AG08396 (cell line): Measurements from ENCODE around the gene TMEM144.

Experiments used
- DNase-seq: peaks from one replicate; pipeline ENCODE4 v3.0.0; 2012; ENCODE audit warnings: low spot score, mixed read lengths

TMEM144 gene

GRCh38 chr4:158209825-158210807 is at the start of gene TMEM144:
Gene TMEM144 (plus strand): TSS chr4:158210486. CDS start chr4:158212668, 2,182 bp downstream.
- peak; percentile 84 for DNase-seq

GRCh38 chr4:158161551-158162354 is 48.5 kb upstream of the TMEM144 start:
- peak; percentile 58 for DNase-seq

GRCh38 chr4:158162631-158163030 is 47.7 kb upstream of the TMEM144 start:
- no peak for DNase-seq

- DNase-seq: no peak
These were observed 46.1 kb upstream of the TMEM144 start for GRCh38 chr4:158163941-158164767.

- DNase-seq: no peak
These were observed 45.5 kb upstream of the TMEM144 start for GRCh38 chr4:158164768-158165213.

- DNase-seq: no peak
These were observed 43.6 kb upstream of the TMEM144 start for GRCh38 chr4:158166701-158167100.

GRCh38 chr4:158168606-158169005 is 41.7 kb upstream of the TMEM144 start:
- DNase-seq: no peak

GRCh38 chr4:158169506-158169905 is 40.8 kb upstream of the TMEM144 start:
- DNase-seq: no peak

GRCh38 chr4:158169931-158170690 is 40.2 kb upstream of the TMEM144 start:
- DNase-seq: no peak

- DNase-seq: no peak
These were observed 39.4 kb upstream of the TMEM144 start for GRCh38 chr4:158170691-158171561.

- DNase-seq: peak; percentile 50
These were observed 37.7 kb upstream of the TMEM144 start, which contains the start of gene GASK1B for GRCh38 chr4:158172261-158173258. Gene GASK1B (minus strand): TSS chr4:158173025. CDS start chr4:158171375, 1,650 bp downstream.

GRCh38 chr4:158176108-158176507 is 34.2 kb upstream of the TMEM144 start:
- DNase-seq: peak; percentile 35

- DNase-seq: no peak
These were observed 33.5 kb upstream of the TMEM144 start for GRCh38 chr4:158176776-158177175.

- no peak for DNase-seq
These were observed 30.8 kb upstream of the TMEM144 start for GRCh38 chr4:158179465-158179864.

GRCh38 chr4:158181906-158182305 is 28.4 kb upstream of the TMEM144 start:
- no peak for DNase-seq

GRCh38 chr4:158182736-158183135 is 27.6 kb upstream of the TMEM144 start:
- DNase-seq: no peak

GRCh38 chr4:158186815-158187214 is 23.5 kb upstream of the TMEM144 start:
- no peak for DNase-seq

- DNase-seq: no peak
These were observed 20.9 kb upstream of the TMEM144 start for GRCh38 chr4:158189422-158189821.

- DNase-seq: no peak
These were observed 19.6 kb upstream of the TMEM144 start for GRCh38 chr4:158190718-158191117.
